Stimulated activated CD4-positive, alpha-beta T cell treated with anti-CD3 and anti-CD28 coated beads, TNF-alpha, amount 100 ng/mL, for 48 hours (primary cell): ENCODE data around the gene DIS3L2.

Experiments
- DNase-seq, 3 donors: peaks; one replicate each; pipeline ENCODE4 v3.0.0-alpha.2; 2020; ENCODE audit warnings: low read depth in 3 of 3

Gene DIS3L2

GRCh38 chr2:231955758-231956472 is 5.6 kb upstream of the DIS3L2 start:
- no peak for DNase-seq

GRCh38 chr2:231957913-231958763 is 3.4 kb upstream of the DIS3L2 start:
- no peak for DNase-seq

- peak in 1 of 3 donors; percentile 23 for DNase-seq
Measured at GRCh38 chr2:231960810-231961348, 634 bp upstream of the DIS3L2 start.

- no peak for DNase-seq
Measured at GRCh38 chr2:231965102-231965501, 3.6 kb downstream of the DIS3L2 start.

GRCh38 chr2:231966886-231967285 is 5.4 kb downstream of the DIS3L2 start:
- DNase-seq, result no peak

GRCh38 chr2:231968820-231969219 is 7.3 kb downstream of the DIS3L2 start:
- DNase-seq, result no peak

- DNase-seq, result no peak
Measured at GRCh38 chr2:231970461-231970860, 8.9 kb downstream of the DIS3L2 start.

GRCh38 chr2:231975001-231975400 is 13.5 kb downstream of the DIS3L2 start:
- no peak for DNase-seq

GRCh38 chr2:231977430-231977829 is 15.9 kb downstream of the DIS3L2 start:
- DNase-seq, result no peak

GRCh38 chr2:231984992-231985391 is 23.5 kb downstream of the DIS3L2 start:
- no peak for DNase-seq

- no peak for DNase-seq
Measured at GRCh38 chr2:231985823-231986261, 24.3 kb downstream of the DIS3L2 start.

- DNase-seq, result no peak
Measured at GRCh38 chr2:231987124-231987727, 25.7 kb downstream of the DIS3L2 start.

GRCh38 chr2:231988179-231988866 is 26.8 kb downstream of the DIS3L2 start:
- no peak for DNase-seq

- no peak for DNase-seq
Measured at GRCh38 chr2:231991664-231992063, 30.2 kb downstream of the DIS3L2 start.

- no peak for DNase-seq
Measured at GRCh38 chr2:231992888-231993287, 31.4 kb downstream of the DIS3L2 start.

GRCh38 chr2:231996797-231997540 is 35.5 kb downstream of the DIS3L2 start:
- no peak for DNase-seq

- no peak for DNase-seq
Measured at GRCh38 chr2:231998046-231998445, 36.5 kb downstream of the DIS3L2 start.

- DNase-seq, result no peak
Measured at GRCh38 chr2:232000439-232000838, 38.9 kb downstream of the DIS3L2 start.

GRCh38 chr2:232001073-232001472 is 39.6 kb downstream of the DIS3L2 start:
- no peak for DNase-seq

- DNase-seq, result no peak
Measured at GRCh38 chr2:232006253-232006652, 44.7 kb downstream of the DIS3L2 start.
